ENCODE results near the gene C17orf107. TPM values are rescaled to one million over a fixed set of nuclear protein-coding genes. Genes with fewer than 3 reads are reported as not detected.

The C17orf107 gene
- polyA plus RNA-seq, 1 donor from 2014 or later: 0.45 TPM

DNA sequence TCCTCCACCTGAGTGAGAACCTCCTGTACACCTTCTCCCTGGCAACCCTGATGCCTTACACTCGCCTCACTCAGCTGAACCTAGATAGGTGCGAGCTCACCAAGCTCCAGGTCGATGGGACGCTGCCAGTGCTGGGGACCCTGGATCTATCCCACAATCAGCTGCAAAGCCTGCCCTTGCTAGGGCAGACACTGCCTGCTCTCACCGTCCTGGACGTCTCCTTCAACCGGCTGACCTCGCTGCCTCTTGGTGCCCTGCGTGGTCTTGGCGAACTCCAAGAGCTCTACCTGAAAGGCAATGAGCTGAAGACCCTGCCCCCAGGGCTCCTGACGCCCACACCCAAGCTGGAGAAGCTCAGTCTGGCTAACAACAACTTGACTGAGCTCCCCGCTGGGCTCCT is 33.4 kb downstream of the C17orf107 start:
- no peaks in the 10 kb centered on the region for H3K9me2 ChIP-seq (ENCODE audit: insufficient read depth, low read length)
- no peak overlapping the region for H3K4me2 ChIP-seq (ENCODE audit: low read length)
- H3K27ac ChIP-seq (ENCODE audit: low read length): no peak overlapping the region
- H3K9ac ChIP-seq (ENCODE audit: low read length): no peak overlapping the region
- H2AFZ ChIP-seq (ENCODE audit: low read depth, low read length): no peak overlapping the region
- H3K36me3 ChIP-seq (ENCODE audit: insufficient read depth, low read length): no peaks in the 10 kb centered on the region
- H3K27me3 ChIP-seq (ENCODE audit: insufficient read depth, low read depth, low read length): no peaks in the 10 kb centered on the region
- H3K9me3 ChIP-seq (ENCODE audit: low read length): no peaks in the 10 kb centered on the region
- no peak for TF ChIP-seq MXI1 (conservative IDR thresholded peaks at IDR 0.05; ENCODE audit: poor library complexity, severe bottlenecking)
- TF ChIP-seq, protein P1, sequence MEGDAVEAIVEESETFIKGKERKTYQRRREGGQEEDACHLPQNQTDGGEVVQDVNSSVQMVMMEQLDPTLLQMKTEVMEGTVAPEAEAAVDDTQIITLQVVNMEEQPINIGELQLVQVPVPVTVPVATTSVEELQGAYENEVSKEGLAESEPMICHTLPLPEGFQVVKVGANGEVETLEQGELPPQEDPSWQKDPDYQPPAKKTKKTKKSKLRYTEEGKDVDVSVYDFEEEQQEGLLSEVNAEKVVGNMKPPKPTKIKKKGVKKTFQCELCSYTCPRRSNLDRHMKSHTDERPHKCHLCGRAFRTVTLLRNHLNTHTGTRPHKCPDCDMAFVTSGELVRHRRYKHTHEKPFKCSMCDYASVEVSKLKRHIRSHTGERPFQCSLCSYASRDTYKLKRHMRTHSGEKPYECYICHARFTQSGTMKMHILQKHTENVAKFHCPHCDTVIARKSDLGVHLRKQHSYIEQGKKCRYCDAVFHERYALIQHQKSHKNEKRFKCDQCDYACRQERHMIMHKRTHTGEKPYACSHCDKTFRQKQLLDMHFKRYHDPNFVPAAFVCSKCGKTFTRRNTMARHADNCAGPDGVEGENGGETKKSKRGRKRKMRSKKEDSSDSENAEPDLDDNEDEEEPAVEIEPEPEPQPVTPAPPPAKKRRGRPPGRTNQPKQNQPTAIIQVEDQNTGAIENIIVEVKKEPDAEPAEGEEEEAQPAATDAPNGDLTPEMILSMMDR (IDR thresholded peaks at IDR 0.05; ENCODE audit: poor library complexity, severe bottlenecking): no peak
- no peaks in the 10 kb centered on the region for H3F3A ChIP-seq (ENCODE audit: insufficient read depth, low read length, poor library complexity, severe bottlenecking)
- no peaks in the 10 kb centered on the region for H4K20me1 ChIP-seq (ENCODE audit: insufficient read depth)
- no peak overlapping the region for H3K4me3 ChIP-seq (ENCODE audit: low read length)
- H3K79me2 ChIP-seq (replicated peaks; ENCODE audit: insufficient read depth, low read length): no peaks in the 10 kb centered on the region

DNA sequence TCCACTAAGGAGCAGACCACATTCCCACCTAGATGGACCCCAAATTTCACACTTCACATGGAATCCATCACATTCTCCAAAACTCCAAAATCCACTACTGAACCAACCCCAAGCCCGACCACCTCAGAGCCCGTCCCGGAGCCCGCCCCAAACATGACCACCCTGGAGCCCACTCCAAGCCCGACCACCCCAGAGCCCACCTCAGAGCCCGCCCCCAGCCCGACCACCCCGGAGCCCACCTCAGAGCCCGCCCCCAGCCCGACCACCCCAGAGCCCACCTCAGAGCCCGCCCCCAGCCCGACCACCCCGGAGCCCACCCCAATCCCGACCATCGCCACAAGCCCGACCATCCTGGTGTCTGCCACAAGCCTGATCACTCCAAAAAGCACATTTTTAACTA is 34.3 kb downstream of the C17orf107 start:
- Histone ChIP-seq H3K27ac (ENCODE audit: low read length) (no peak overlapping the region), H3K4me2 (ENCODE audit: low read length) (no peak overlapping the region), H3K27me3 (ENCODE audit: insufficient read depth, low read depth, low read length) (no peaks in the 10 kb centered on the region), H3K79me2 (replicated peaks; ENCODE audit: insufficient read depth, low read length) (peaks cover 3% of the 10 kb centered on the region), H3K9me3 (ENCODE audit: low read length) (no peaks in the 10 kb centered on the region), H3K36me3 (ENCODE audit: insufficient read depth, low read length) (no peaks in the 10 kb centered on the region), H2AFZ (ENCODE audit: low read depth, low read length) (no peak overlapping the region), H3K9me2 (ENCODE audit: insufficient read depth, low read length) (no peaks in the 10 kb centered on the region), H3K4me3 (ENCODE audit: low read length) (no peak overlapping the region), H3F3A (ENCODE audit: insufficient read depth, low read length, poor library complexity, severe bottlenecking) (no peaks in the 10 kb centered on the region), H4K20me1 (ENCODE audit: insufficient read depth) (no peaks in the 10 kb centered on the region), H3K9ac (ENCODE audit: low read length) (no peak overlapping the region)
- TF ChIP-seq EZH2 (IDR thresholded peaks at IDR 0.05; ENCODE audit: borderline replicate concordance, insufficient read depth, low read length, poor library complexity, severe bottlenecking) (no peak), POLR2AphosphoS5 (IDR thresholded peaks at IDR 0.05) (no peak), SMC3 (conservative IDR thresholded peaks at IDR 0.05; ENCODE audit: poor library complexity) (no peak), RAD21 (conservative IDR thresholded peaks at IDR 0.05) (no peak), TAF1 (IDR thresholded peaks at IDR 0.05; ENCODE audit: low read depth) (no peak), EP300 (conservative IDR thresholded peaks at IDR 0.05; ENCODE audit: poor library complexity, severe bottlenecking) (no peak), MXI1 (conservative IDR thresholded peaks at IDR 0.05; ENCODE audit: poor library complexity, severe bottlenecking) (no peak)
- TF ChIP-seq, protein P2, sequence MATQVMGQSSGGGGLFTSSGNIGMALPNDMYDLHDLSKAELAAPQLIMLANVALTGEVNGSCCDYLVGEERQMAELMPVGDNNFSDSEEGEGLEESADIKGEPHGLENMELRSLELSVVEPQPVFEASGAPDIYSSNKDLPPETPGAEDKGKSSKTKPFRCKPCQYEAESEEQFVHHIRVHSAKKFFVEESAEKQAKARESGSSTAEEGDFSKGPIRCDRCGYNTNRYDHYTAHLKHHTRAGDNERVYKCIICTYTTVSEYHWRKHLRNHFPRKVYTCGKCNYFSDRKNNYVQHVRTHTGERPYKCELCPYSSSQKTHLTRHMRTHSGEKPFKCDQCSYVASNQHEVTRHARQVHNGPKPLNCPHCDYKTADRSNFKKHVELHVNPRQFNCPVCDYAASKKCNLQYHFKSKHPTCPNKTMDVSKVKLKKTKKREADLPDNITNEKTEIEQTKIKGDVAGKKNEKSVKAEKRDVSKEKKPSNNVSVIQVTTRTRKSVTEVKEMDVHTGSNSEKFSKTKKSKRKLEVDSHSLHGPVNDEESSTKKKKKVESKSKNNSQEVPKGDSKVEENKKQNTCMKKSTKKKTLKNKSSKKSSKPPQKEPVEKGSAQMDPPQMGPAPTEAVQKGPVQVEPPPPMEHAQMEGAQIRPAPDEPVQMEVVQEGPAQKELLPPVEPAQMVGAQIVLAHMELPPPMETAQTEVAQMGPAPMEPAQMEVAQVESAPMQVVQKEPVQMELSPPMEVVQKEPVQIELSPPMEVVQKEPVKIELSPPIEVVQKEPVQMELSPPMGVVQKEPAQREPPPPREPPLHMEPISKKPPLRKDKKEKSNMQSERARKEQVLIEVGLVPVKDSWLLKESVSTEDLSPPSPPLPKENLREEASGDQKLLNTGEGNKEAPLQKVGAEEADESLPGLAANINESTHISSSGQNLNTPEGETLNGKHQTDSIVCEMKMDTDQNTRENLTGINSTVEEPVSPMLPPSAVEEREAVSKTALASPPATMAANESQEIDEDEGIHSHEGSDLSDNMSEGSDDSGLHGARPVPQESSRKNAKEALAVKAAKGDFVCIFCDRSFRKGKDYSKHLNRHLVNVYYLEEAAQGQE (IDR thresholded peaks at IDR 0.05; ENCODE audit: borderline replicate concordance): no peak
- TF ChIP-seq, protein P1 (IDR thresholded peaks at IDR 0.05; ENCODE audit: poor library complexity, severe bottlenecking): no peak

Measured in neural cell (in vitro differentiated cells).